ENCODE data around the gene GYPC. TPM values are rescaled to one million over a fixed set of nuclear protein-coding genes. Genes with fewer than 3 reads are reported as not detected.

The GYPC gene
- not detected in 2 replicates for polyA plus RNA-seq

GRCh38 chr2:126655500-126656430 is at the start of gene GYPC:
TSS of gene GYPC (plus strand) at chr2:126656158. CDS start at chr2:126656264, 106 bp downstream.

Other genes with a start within 250 kb of the GYPC start
- not detected in 2 replicates for gene TEX51, start 242.7 kb downstream of the GYPC start, polyA plus RNA-seq